Measurements from ENCODE around the gene PDSS2.

The PDSS2 gene

DNA sequence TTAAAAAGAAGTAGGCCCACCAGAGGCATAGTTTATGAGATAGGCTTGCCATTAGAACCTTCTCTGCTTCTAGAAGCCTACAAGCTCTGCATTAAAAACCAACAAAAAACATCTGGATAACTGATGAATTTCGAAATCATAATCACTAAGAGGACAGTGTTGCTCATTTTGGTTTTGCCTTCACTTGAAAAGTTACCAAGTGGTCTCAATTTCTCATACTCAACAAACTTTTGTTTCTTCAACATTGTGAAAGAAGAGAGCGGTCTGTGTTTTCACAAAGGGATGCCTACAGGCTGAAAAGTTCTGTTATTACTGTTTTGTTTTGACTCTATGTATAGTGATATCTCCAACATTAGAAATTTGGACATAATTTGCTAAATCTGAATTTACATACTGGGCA lies 98.9 kb downstream of the PDSS2 start:
- Histone ChIP-seq H3K9ac (ENCODE audit: low read length) (no peak overlapping the region), H3K79me2 (ENCODE audit: insufficient read depth, low read length) (0 out of 2 replicates have a peak, but pooled peaks cover 3% of the 10 kb centered on the region), H4K20me1 (ENCODE audit: low read depth, low read length) (0 out of 2 replicates have a peak, but pooled peaks cover 4% of the 10 kb centered on the region), H3K27me3 (ENCODE audit: low read length) (no peaks in the 10 kb centered on the region), H3K9me3 (ENCODE audit: insufficient read depth, low read length) (no peaks in the 10 kb centered on the region), H3K27ac (ENCODE audit: low read depth, low read length) (no peak overlapping the region), H2AFZ (ENCODE audit: low read depth, low read length, severe bottlenecking) (no peak overlapping the region), H3F3A (ENCODE audit: insufficient read depth) (no peaks in the 10 kb centered on the region), H3K36me3 (ENCODE audit: low read length) (peaks cover 3% of the 10 kb centered on the region; the same call in 1 of the 2 replicates), H3K4me2 (ENCODE audit: low read depth, low read length, poor library complexity, severe bottlenecking) (no peak overlapping the region), H3K4me3 (ENCODE audit: insufficient read depth, low read length, poor library complexity, severe bottlenecking) (no peak overlapping the region), H3K9me2 (replicated peaks; ENCODE audit: insufficient read depth, low read length) (no peaks in the 10 kb centered on the region)
- TF ChIP-seq, protein P1, sequence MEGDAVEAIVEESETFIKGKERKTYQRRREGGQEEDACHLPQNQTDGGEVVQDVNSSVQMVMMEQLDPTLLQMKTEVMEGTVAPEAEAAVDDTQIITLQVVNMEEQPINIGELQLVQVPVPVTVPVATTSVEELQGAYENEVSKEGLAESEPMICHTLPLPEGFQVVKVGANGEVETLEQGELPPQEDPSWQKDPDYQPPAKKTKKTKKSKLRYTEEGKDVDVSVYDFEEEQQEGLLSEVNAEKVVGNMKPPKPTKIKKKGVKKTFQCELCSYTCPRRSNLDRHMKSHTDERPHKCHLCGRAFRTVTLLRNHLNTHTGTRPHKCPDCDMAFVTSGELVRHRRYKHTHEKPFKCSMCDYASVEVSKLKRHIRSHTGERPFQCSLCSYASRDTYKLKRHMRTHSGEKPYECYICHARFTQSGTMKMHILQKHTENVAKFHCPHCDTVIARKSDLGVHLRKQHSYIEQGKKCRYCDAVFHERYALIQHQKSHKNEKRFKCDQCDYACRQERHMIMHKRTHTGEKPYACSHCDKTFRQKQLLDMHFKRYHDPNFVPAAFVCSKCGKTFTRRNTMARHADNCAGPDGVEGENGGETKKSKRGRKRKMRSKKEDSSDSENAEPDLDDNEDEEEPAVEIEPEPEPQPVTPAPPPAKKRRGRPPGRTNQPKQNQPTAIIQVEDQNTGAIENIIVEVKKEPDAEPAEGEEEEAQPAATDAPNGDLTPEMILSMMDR (IDR thresholded peaks at IDR 0.05; ENCODE audit: insufficient read depth, low read length, poor library complexity, severe bottlenecking) = no peak
- TF ChIP-seq EZH2phosphoT487 (conservative IDR thresholded peaks at IDR 0.05; ENCODE audit: low read length) = no peak

GRCh38 chr6:107357842-107358241 lies 101.5 kb downstream of the PDSS2 start:
- no peak overlapping the region for H3K4me2 ChIP-seq (ENCODE audit: low read depth, low read length, poor library complexity, severe bottlenecking)
- H3K9me2 ChIP-seq (replicated peaks; ENCODE audit: insufficient read depth, low read length) = no peaks in the 10 kb centered on the region
- H3K9ac ChIP-seq (ENCODE audit: low read length) = no peak overlapping the region
- H4K20me1 ChIP-seq (ENCODE audit: low read depth, low read length) = no peaks in the 10 kb centered on the region
- no peak overlapping the region for H2AFZ ChIP-seq (ENCODE audit: low read depth, low read length, severe bottlenecking)
- TF ChIP-seq, protein P1 (IDR thresholded peaks at IDR 0.05; ENCODE audit: insufficient read depth, low read length, poor library complexity, severe bottlenecking) = no peak
- no peak for TF ChIP-seq EZH2phosphoT487 (conservative IDR thresholded peaks at IDR 0.05; ENCODE audit: low read length)
- H3K36me3 ChIP-seq (ENCODE audit: low read length) = peaks cover under 1% of the 10 kb centered on the region; the same call in 1 of the 2 replicates
- no peak overlapping the region for H3K4me3 ChIP-seq (ENCODE audit: insufficient read depth, low read length, poor library complexity, severe bottlenecking)
- H3K9me3 ChIP-seq (ENCODE audit: insufficient read depth, low read length) = no peaks in the 10 kb centered on the region
- no peaks in the 10 kb centered on the region for H3K79me2 ChIP-seq (ENCODE audit: insufficient read depth, low read length)
- no peak overlapping the region for H3K27ac ChIP-seq (ENCODE audit: low read depth, low read length)
- H3F3A ChIP-seq (ENCODE audit: insufficient read depth) = no peaks in the 10 kb centered on the region; the same call in 1 of the 2 replicates
- no peaks in the 10 kb centered on the region for H3K27me3 ChIP-seq (ENCODE audit: low read length)

DNA sequence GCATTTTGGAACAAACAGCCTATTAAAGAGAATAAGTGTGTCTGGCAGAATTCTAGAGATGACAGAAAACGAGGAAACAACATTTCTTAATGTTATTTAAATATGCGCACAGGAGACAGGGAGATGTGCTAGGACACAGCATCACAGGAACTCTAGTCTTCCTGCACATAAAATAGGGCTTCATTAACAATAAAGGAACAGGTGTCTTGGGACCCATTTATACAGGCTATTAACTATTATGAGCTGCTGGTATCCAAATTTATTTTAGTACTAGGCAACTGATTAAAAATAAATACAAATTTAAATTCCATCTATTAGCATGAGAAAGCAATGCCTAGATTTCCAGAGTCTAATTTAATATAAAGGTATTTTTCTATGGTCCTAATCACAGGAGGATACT lies 102.3 kb downstream of the PDSS2 start:
- Histone ChIP-seq H3K4me2 (ENCODE audit: low read depth, low read length, poor library complexity, severe bottlenecking) (no peak overlapping the region), H3F3A (ENCODE audit: insufficient read depth) (no peaks in the 10 kb centered on the region; the same call in 1 of the 2 replicates), H3K9ac (ENCODE audit: low read length) (no peak overlapping the region), H3K4me3 (ENCODE audit: insufficient read depth, low read length, poor library complexity, severe bottlenecking) (no peak overlapping the region), H4K20me1 (ENCODE audit: low read depth, low read length) (no peaks in the 10 kb centered on the region), H3K27ac (ENCODE audit: low read depth, low read length) (no peak overlapping the region), H3K9me3 (ENCODE audit: insufficient read depth, low read length) (no peaks in the 10 kb centered on the region), H3K9me2 (replicated peaks; ENCODE audit: insufficient read depth, low read length) (no peaks in the 10 kb centered on the region), H3K79me2 (ENCODE audit: insufficient read depth, low read length) (no peaks in the 10 kb centered on the region), H2AFZ (ENCODE audit: low read depth, low read length, severe bottlenecking) (no peak overlapping the region), H3K36me3 (ENCODE audit: low read length) (no peaks in the 10 kb centered on the region), H3K27me3 (ENCODE audit: low read length) (no peaks in the 10 kb centered on the region)
- TF ChIP-seq, protein P1 (IDR thresholded peaks at IDR 0.05; ENCODE audit: insufficient read depth, low read length, poor library complexity, severe bottlenecking) = no peak
- no peak for TF ChIP-seq EZH2phosphoT487 (conservative IDR thresholded peaks at IDR 0.05; ENCODE audit: low read length)

All from SU-DHL-6 (cell line).